RCC 7860 (cell line): Measurements from ENCODE around the gene GBE1.

Experiments used
- DNase-seq: peaks from one replicate; pipeline ENCODE4 v3.0.0-alpha.2; 2015; ENCODE audit warnings: low spot score
- FAIRE-seq: peaks from 2 replicates; lab custom pipeline; 2012; peaks lifted over from hg19 to GRCh38; lab: Jason Lieb, UNC

Gene GBE1

DNA sequence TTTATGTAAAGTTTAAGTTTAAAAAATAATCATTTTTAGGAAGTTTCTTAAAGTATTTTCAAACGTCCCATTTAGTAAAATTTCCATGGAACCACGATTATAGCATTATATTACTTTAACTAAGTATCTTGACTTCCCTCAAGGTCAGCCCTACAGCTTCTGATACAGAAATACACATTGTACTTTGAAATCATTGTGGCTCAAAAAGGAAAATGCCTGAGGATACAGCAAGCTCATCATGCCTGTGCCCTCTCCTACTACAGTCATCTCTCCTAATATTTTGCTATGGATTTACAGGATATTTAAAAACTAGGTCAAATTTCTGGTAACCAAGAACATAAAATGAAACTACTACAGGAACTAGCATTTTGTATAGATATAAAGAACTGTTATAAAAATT is 51.8 kb downstream of the GBE1 start:
- FAIRE-seq (no peak), DNase-seq (no peak)

GRCh38 chr3:81707996-81708395 is 53.4 kb downstream of the GBE1 start:
- FAIRE-seq (no peak), DNase-seq (no peak)

DNA sequence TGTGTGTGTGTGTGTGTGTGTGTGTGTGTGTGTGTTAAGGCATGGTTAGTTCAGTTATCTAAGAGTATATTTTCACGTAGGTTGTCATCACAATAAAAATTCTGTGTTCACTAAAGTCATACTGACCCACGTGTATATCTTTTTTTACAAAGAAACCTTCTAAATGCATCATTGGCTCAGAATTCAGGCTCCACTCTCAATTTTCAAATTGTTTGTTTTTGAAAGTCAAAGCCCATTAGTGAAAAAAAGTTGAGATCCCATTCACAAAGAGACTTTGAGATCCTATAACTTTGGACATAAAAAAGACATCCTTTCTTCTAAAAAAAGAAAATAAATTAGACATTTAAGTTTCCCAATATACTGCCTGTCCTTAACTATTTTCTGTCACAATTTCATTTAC is 59.3 kb downstream of the GBE1 start:
- FAIRE-seq (no peak), DNase-seq (no peak)

DNA sequence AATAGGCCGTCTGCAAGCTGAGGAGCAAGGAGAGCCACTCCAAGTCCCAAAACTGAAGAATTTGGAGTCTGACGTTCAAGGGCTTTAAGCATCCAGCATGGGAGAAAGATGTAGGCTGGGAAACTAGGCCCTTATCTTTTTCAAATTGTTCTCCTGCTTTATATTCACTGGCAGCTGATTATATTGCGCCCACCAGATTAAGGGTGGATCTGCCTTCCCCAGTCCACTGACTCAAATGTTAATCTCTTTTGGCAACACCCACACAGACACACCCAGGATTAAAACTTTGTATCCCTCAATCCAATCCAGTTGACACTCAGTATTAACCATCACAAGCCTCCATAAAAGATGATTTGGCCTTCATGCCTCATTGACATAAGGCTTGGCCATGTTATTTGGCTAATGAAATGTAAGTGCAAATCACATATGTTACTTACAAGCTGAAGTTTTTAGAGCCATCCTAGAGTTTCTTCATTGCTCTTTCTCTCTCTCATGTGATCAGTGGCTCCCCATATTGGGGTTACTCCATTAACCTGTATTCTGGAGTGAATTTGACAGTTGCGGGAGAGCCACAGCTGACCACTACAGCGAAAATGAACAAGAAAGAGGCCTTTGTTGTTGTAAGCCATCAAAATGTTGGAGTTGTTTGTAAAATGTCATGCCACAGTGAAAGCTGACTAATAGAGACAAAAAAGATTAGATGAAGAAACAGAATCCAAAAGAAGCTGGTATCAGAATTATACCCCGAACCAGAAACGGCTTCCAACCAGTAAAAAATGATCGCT is 61.7 kb downstream of the GBE1 start:
- DNase-seq: no peak
- FAIRE-seq: no peak

GRCh38 chr3:81696090-81696489 is 65.4 kb downstream of the GBE1 start:
- DNase-seq (no peak), FAIRE-seq (no peak)

DNA sequence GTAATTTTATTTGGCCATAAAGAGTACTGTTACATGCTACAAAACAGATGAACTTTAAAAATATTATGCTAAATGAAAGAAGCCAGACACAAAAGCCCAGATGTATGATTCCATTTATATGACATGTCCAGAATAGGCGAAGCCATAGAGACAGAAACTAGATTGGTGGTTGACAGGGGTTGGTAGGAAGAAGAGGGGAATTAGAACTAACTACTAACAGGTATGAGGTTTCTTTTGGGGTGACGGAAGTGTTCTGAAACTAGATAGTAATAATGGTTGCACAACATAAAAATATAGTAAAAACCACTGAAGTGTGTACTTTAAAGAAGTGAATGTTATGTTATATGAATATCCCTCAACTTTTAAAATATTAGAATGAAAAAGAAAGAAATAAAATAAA is 66.1 kb downstream of the GBE1 start:
- no peak for FAIRE-seq

GRCh38 chr3:81694662-81695061 is 66.8 kb downstream of the GBE1 start:
- DNase-seq: no peak
- no peak for FAIRE-seq

More for the DNA sequence above, 66.1 kb downstream of the GBE1 start:
- no peak for DNase-seq

DNA sequence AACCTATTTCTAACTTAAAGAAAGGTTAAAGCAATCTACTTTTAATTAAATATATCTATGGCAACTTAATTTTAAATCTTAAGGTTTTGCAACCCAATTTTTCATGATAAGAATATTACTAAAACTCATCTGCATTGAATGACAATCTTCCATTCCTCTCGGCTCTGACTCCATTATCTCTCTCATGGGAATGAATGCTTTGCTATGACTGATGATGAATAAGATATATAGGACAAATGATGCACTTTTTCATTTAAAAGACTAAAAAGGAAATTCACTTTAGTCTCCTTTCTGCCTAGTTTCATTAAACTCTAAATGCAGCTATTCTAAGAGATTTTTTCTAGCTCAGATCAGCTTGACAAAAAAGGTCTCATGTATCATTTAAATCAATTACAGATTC is 68.7 kb downstream of the GBE1 start:
- FAIRE-seq (no peak), DNase-seq (no peak)

DNA sequence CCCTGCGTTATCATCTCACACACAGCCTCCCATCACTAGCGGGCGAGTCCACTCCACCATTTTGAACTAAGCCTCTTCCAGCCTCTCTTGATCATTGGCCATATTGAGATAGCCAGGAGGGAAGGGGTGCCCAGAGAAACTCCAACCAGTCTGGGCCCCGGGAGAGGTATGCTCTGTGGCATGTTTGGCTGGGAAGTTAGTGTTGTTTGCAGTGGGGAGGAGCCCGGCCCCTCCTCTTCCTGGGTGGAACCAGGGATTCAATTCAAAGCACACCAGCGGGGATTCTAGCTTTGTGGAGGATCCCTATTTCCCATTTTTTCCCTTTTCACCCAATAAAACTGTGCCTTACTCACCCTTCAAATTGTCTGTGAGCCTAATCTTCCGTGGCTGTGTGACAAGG is 71.8 kb downstream of the GBE1 start:
- FAIRE-seq (no peak), DNase-seq (no peak)

- peak; percentile 90 for FAIRE-seq
- DNase-seq: peak; percentile 56
These were observed 76.6 kb downstream of the GBE1 start for GRCh38 chr3:81684751-81685395.

GRCh38 chr3:81676706-81677456 is 84.6 kb downstream of the GBE1 start:
- no peak for DNase-seq
- FAIRE-seq: no peak

- no peak for DNase-seq
- no peak for FAIRE-seq
These were observed 86.8 kb downstream of the GBE1 start for GRCh38 chr3:81674690-81675089.

DNA sequence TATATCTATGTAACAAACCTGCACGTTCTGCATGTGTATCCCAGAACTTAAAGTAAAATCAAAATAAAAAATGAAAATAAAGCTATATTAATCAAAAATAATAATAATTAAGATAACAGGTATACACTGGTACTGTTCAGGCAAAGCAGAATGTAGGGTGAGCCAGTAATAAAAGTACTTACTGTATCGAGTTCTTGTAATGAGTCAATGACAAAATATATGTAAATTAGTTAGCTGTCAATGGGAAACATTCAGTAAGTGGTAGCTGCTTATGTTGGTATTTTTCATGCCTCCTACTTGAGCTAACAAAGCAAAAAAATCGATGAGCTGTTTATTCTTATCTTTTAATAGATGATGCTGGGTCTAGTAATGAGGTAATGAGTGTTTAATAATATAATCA is 93.2 kb downstream of the GBE1 start:
- no peak for FAIRE-seq
- DNase-seq: no peak

DNA sequence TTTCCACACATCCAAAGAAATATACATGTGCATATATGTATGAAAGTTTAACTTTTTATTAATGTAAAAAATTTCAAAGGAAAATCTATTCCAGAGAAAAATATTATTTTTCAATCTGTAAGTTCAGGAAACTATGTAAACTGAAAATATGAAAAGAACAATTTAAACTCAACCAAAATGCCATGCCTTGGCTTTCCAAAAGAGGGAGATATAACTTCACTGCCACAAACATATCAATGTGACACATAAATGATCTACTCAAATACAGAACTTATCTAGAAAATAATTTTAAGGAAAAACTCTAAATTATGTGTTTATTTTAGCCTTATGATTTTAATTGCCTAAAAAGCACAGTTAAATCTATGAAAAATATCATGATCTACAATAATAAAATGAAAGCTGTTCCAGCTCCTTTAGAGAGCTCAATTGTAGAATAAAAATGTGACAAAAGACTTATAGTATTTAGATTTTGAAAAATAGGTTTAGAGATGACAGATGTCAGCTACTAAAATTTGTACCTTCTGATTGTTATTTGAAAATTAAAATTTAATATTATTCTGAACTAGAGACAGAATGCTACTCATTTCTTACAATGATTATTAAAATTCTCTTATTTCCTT is 94.8 kb downstream of the GBE1 start:
- FAIRE-seq (peak; percentile 83), DNase-seq (peak; percentile 8)

DNA sequence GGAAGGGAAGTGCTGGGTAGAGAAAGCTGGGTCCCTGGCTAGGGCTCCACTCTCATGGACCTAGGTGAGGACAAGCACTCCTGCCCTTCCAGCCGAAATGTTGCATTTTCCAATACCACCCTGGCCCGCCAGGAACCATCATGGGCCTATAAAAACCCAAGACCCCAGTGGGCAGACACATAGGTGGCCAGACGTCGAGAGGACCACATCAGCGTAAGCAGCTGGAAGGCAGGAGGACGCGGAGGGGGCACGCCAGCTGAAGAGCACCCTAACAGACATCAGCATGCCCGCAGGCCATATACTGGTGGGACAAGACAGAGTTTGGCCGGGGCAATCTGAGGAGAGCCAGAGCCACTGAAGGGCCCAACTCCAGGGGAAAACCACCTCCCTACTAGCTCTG is 98.3 kb downstream of the GBE1 start:
- DNase-seq (no peak), FAIRE-seq (no peak)

DNA sequence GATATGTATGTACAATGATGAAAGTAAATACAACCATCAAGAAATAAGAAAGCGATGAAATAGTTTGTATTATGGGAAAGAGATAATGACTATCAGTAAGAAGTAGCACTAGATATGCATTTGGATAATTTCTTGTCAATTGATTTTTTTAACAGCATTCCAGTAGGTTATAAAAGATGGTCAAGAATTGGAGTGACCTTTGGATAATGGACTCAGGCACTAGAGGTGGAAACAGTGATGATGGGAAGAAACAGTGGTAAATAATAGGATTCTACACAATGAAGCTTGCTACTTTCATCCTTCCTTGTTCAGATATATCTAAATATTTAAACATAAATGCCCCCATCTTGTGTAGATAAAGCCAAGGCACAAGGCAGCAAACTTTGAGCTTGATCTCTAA is 101.4 kb downstream of the GBE1 start:
- FAIRE-seq (no peak), DNase-seq (no peak)

- DNase-seq: no peak
- no peak for FAIRE-seq
These were observed 103.0 kb downstream of the GBE1 start for GRCh38 chr3:81658322-81658997.

DNA sequence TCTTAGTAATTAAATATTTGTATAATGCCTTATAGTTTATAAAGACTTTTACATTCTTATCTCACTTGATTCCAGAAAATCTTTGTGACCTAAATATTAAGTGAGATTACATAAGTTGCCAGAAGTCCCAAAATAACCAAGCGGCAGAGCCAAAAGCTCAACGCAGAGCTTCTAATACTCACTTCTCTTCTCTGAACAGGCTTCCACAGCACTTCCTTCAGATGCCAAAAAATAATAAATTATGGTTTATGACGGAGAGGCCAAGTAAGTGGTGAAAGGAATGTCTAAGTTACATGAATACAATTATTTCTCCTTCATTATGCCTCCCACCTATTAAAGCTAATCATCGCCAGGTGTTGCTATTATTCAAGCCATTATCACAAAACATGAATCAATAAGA is 110.3 kb downstream of the GBE1 start:
- DNase-seq (no peak), FAIRE-seq (no peak)

GRCh38 chr3:81650187-81650586 is 111.3 kb downstream of the GBE1 start:
- FAIRE-seq: no peak

GRCh38 chr3:81645248-81645647 is 116.2 kb downstream of the GBE1 start:
- FAIRE-seq: no peak
- DNase-seq: no peak

More at GRCh38 chr3:81650187-81650586, 111.3 kb downstream of the GBE1 start:
- DNase-seq: no peak

- DNase-seq: no peak
- FAIRE-seq: no peak
These were observed 117.7 kb downstream of the GBE1 start for GRCh38 chr3:81643721-81644120.
